HK-2 (cell line): Measurements from ENCODE around the gene CDKN2B.
"Not testable (repeated sequence)": the region's sequence is repeated elsewhere in the genome, so short reads cannot be mapped to it uniquely, and the experiment has no call there.

ENCODE experiments used
- DNase-seq: peaks from one replicate; pipeline ENCODE4 v3.0.0-alpha.2; 2018; ENCODE audit not compliant: unreplicated experiment

The CDKN2B gene

DNA sequence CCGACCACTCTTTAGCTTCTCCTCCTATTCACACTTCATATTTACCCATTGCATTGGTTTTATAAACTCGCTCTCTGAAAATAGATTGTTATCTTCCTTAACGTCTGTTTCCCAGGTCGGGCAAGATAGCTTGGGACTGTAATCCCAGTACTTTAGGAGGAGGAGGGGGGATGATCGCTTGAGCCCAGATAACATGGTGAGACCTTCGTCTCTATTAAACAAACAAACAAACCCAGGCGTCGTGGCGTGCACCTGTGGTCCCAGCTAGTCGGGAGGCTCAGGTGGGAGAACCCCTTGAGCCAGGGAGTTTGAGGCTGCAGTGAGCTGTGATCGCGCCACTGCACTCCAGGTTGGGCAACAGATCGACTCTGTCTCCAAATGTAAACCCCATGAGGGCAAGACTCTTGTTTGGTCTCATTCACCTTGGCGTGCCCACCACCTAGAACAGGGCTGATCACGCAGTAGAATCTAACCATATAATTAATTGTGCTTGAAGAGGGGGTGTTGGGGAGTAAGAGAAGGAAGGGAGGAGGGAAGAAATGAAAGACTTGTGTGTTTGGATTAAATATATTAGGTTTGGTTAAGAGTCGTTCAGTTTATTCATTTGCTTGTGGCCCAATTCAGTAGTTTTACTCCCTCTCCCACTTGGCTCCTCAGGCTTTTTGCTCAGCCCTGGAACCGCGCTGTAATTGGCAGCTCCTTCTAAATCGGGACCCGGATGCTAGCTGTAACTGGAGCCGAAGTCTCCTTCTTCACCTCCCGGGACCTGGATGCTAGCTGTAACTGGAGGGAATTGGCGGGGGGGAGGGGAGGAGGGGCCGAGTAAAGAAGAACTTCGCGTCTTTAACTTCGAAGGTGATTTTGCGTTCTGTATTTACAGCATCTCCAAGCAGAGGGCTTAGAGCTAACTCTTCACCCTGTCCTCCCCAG, 39.8 kb downstream of the CDKN2B start:
- DNase-seq: no peak

DNA sequence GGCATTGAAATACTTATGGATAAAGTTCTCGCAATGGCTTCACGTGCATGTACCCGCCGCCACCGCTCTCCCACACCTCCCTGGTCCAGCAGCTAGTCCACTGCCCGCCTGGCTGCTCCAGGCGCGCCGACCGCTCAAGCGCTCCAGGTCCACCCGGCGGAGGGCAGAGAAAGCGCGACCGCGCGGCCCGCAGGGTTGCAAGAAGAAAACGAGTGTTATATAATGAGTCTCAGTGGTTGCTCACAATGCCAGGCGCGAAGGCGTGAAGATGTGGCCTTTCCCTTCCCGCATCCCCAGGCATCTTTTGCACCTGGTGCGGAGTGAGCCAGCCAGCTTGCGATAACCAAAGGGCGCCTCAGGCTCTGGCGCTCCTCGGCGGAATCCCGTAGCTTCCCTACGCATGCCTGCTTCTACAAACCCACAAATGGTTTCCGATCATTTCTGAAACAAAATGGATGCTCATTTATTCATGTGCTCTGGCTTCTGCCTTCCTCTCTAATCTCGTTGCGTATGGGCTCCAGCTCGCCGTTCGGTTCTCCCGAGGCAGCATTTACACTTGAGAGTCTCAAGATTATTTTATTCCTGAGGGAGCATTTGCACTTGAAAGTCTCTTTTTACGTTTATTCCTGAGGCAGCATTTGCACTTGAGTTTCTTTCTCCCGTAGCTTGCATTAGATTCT, 40.6 kb downstream of the CDKN2B start:
- DNase-seq: no peak

DNA sequence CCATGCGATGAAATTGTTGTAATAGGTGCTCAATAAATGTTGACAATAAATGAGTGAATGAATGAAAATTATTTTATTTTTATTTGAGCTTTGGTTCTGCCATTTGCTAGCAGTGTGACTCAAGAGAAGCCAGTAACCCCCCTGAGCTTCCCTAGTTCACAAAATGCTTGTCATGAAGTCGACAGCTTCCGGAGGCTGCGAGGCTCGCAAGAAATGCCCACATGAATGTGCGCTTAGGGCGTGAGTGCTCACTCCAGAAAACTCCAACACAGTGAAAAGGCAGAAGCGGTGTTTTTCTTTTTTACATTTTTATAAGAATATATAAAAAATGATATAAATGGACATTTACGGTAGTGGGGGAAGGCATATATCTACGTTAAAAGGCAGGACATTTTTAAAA, 41.4 kb downstream of the CDKN2B start:
- DNase-seq: no peak

DNA sequence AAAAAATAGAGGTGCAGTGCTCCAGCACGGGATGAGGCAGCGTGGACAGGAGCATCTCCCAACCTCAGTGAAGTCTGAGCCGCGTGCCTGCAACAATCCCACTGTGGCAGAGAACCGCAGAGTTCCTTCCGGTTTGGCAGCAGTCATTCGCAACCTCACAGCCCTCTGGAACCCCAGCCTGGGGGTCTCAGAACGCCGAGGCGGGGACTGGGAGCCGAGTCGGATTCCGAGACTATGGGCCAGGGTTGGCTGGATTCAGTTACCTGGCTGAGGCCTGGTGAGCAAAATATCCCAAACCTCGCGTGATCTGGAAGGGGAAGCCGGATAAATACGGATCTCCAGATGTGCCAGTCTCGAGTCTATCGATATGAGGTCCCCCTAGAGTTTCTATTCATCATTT, 41.9 kb downstream of the CDKN2B start:
- DNase-seq: no peak

DNA sequence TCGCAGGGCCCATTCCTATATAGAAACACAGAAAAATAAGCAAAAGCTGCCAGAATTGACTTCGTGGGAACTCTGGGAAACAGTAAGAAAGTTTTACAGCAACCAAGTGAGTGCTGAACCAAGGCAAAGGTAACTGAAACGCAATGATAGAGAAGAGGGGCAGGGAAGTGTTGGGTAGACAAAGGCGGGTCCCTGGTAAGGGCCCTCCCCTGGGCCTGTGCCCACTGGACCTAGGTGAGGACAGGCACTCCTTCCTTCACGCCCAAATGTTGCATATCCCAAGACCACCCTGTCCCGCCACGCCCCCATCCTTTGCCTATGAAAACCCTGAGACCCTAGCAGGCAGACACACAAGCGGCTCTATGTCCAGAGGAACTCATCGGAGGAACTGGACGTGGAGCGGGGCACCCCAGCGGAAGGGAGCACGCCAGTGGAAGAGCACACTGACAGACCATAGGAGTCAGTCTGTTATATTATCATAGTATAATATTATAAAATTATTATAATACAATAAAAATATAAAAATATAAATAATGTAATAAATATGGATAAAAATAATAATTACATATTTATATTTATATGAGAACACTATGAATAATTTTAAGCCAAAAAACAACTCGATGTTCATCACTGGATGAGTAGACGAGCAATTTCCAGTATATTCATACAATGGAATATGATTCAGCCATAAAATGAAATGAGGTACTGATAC, 42.8 kb downstream of the CDKN2B start:
- DNase-seq: no peak

DNA sequence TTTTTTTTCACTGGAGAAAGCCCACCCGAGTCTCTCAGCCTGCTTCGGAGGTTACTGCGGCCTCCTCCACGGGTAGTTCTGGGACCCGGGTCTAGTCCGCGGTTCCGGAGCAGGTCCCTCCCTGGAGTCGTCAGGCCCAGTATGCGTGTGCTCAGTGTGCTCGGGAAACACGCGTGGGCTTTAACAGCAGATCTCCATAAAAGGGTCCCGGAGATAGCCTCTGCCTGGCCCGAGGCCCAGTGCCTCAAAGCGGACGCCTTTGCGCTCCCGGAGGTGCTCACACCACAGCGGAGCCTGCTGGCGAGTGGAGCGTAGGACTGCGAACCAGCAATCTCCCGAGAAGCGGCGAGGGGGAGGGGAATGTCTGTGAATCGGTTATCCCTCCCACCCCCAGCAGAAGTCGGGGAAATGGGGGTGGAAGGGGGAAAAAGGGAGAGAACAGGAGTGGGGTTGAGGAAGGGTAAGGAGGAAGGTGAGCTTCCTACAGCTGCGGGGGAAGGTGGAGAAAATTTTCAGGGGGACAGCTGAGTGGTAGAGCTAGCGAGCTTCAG, 43.6 kb downstream of the CDKN2B start:
- peak; percentile 73 for DNase-seq

DNA sequence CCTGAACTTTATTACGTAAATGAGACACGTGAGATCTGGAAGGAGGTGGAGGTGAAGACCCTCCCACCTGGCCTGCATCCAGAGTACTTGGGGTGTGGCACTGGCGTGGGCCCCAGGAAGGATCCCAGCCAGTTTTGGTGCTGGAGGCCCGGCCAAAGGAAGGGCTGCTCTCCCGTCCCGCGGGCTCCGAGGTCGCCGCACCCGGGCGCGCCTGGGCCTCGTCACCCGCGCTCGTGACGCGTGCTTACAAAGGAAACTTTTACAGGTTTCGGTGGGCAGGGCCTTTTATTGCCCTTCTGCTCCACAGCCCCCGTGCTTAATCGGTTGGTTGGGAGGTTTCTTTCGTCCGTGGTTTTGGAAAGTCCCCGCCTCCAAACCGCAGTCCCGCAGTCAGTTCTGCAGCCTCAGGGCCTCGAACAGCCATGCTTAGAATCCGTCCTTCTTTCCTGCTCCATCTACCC, 44.1 kb downstream of the CDKN2B start:
- peak; percentile 43 for DNase-seq

DNA sequence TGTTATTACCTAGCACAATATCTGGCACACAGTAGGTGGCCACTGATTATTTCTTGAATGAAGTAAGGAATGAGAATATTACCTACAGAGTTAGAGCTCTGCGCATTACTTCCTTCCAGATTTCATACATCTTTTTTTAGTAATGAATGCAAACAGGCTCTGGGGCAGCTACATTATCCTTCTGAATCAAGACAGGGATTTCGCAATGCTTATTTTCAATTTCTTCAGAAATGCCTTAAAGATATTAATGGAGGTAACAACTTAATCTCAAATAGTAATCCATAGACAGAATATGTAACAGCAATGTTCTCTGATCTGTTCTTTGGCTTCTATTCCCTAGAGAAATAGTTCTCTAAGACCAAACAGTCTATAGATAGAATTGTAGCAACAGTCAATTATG, 47.5 kb downstream of the CDKN2B start:
- DNase-seq: no peak

DNA sequence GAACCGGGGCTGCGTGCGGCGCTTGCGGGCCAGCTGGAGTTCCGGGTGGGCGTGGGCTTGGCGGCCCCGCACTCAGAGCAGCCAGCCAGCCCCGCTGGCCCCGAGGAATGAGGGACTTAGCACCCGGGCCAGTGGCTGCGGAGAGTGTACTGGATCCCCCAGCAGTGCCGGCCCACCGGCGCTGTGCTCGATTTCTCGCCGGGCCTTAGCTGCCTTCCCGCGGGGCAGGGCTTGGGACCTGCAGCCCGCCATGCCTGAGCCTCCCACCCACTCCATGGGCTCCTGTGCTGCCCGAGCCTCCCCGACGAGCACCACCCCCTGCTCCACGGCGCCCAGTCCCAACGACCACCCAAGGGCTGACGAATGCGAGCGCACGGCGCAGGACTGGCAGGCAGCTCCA, 49.8 kb downstream of the CDKN2B start:
- not testable (repeated sequence) for DNase-seq

DNA sequence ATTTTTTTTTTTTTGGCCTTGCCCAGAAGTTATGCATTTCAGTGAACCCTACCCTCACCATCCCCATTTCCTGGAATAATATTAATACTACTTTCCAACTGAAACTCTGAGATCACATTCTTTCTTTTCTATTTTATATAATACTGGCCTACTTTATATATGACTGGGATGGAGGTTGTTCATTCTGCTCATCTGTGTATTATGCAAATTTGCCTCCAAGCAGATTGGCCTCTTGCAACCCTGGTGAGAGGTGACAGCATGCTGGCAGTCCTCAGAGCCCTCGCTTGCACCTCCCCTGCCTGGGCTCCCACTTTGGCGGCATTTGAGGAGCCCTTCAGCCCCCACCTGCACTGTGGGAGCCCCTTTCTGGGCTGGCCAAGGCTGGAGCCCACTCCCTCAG, 50.3 kb downstream of the CDKN2B start:
- no peak for DNase-seq
